DMS 273 (cell line): ENCODE measurements around the gene TRHDE.

Experiments
- DNase-seq: peaks from one replicate; lab custom pipeline; 2025; ENCODE audit not compliant: unreplicated experiment; lab: John Stamatoyannopoulos, UW

The TRHDE gene

DNA sequence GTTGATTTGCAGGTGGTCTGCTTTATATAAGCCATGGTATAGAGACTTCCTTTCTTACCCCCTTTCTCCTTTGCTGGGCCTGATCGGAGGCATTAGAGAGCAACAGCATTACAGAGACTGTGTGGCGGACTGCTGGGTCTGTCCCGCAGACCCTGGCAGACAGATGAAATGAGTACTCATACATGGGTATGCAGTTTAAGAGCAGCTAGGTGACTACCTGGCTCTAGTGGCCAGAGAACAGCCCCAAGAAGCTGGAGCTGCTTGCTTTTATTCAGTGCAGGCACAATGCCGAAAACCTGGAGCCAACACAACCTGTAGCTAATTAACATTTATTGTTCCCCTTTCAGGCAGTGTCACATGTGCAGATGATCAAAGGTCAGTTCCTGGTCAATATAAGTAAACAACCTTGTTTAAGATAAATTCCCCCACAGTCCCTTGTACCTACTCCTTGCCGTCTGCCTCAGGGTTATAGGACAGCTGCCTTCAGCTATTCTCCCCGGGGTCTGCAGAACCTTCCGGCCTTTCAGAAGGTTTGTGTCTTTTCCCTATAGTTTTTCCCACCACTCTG lies 160.0 kb downstream of the TRHDE start:
- DNase-seq: no peak

DNA sequence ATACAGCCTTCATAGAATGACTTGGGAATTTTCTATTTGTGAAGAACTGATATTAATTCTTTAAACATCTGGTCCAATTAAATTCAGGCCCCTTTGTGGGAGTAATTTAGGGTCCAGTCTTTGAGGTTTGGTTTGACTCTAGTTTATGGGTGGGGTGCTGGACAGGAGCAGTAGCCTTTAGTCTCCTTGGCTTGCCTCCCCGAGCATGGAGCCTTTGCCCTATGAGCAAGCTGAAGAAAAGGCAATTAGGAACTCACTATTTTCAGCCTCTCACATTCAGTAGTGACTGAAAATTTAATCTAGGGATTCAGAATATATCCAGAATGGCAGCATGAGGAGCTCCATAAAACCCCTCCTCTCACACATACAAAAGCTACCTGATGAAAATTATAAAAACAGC lies 161.1 kb downstream of the TRHDE start:
- DNase-seq: no peak

DNA sequence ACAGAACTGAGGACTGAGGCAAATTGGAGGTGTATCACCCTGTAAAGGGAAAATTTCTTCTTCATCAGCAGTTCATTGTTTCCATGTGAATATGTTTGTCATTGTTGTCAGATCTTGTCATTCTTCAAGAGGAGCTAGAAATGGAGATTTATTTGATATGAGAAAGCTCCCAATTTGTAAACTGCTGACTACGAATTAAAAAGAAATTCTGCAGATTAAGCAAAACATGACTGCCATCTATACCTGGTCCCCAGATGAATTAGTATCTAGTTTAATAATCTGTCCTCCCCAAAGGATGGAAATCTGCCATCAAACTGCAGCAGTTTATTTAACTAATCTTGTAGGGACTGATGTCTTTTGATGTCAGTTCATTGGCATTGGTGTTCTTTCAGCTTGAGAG lies 162.8 kb downstream of the TRHDE start:
- no peak for DNase-seq

DNA sequence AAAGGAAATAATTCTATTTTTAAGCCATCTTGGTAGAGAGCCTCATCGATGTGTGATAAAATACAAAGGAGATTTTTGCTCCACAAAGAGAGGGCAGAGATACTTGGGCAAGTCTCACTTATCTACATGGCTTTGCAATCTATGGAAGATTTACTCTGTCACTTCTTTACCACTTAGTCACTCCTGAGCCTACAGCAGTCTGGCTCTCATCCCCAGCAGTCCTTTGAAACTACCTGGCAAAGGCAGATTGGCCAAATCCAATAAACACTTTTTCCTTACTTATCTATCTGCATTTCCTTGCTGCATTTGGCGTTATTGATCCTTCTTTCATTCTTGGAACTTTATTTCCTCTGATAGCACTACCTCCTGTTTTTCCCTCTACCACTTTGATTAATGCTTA lies 170.0 kb downstream of the TRHDE start:
- DNase-seq: no peak

DNA sequence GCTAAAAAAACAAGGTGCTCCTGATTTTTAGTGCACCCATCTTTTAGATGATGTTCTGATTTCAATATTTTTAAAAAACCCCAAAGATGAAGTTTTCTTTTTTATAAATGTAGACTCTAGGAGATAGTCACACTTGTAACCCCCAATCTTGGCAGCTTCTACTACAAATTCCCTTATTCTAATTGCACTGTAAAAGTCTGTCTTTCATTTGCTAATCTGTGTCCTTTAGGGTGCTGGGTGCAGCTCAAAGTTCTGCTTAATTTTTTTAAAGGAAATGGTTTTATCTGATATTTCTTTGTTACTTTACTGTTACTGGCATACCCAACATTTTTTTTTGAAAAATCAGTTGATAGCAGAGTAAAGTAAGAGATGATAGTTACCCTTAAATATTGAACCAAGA lies 172.0 kb downstream of the TRHDE start:
- DNase-seq: no peak

DNA sequence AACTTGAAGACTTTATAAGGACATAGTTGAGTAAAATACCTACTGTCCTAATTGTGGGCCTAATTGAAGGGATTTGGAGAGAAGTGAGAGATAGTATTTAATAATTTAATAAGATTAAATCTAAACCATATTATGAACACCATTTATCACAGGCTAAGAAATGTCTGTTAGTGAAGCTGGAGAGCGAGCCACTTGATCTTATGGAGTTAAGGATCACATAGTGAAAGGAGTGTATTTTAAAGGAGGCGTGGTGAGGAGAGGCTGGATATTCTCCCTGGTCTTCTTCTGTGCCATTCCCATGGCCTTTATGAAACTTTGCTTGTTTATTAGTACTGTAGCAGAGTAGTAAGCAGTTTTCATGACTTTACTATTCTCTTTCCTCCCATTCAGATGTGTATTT lies 172.4 kb downstream of the TRHDE start:
- DNase-seq: no peak

DNA sequence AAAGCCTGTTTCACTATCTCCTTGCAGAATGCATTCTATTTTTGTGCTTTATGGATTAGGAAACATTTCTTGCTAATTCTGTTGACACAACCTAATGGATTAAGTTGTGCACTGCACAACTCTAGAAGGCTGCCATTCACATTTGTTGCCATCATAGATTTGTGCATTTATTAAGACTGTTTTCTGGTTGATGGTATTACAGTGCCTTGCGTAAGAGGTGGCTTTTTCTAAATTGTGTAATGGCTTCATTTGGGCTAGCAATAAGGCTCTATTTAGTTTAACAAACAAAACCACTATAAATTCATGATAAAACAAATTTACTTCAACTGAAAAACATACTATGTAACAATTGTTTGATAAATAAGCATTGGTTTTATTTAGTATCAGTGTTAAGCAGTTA lies 175.9 kb downstream of the TRHDE start:
- no peak for DNase-seq

DNA sequence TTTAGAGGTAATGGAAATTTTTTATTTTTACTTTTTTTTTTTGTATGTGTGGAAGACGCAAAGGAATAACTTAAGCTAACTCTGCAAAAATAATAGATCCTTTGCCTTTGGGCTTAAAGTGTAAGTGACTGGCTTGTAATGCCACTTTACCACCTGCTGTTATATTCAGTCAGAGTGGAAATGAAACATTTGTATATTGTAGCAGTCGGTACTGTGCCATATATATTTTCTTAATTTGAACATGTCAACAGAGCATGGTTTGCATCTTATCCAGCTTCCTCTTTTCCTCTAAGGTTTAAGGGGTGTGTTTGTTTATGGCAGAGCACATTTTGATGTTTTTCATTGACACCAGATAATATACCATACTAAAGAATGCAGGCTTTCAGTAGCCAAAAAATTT lies 176.6 kb downstream of the TRHDE start:
- no peak for DNase-seq

DNA sequence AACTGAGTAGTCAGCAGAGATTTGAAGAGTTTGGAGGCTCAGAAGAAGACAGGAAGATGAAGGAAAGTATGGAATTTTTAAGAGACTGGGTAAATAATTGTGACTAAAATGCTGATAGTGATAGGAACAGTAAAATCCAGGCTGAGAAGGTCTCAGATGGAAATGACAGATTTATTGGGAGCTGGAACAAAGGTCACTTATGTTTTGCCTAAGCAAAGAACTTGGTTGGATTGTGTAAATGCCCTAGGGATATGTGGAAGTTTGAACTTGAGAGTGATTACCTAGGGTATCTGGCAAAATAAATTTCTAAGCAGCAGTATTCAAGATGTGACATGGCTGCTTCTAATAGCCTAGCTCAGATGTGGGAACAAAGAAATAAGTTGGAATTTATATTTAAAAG lies 180.9 kb downstream of the TRHDE start:
- no peak for DNase-seq

DNA sequence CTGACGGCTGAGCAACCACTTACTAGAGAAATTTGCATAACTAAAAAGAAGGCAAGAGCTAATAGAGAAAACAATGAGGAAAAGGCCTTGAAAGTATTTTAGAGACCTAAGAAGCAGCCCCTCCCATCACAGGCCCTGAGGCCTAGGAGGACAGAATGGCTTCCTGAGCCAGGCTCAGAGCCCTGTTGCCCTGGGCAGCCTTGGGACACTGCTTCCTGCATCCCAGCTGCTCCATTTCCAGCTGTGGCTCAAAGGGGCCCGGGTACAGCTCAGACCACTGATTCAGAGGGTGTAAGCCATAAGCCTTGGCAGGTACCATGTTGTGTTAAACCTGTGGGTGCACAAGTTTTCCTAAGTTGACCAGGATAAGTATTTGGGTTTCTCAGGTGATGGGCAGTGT lies 181.4 kb downstream of the TRHDE start:
- no peak for DNase-seq

DNA sequence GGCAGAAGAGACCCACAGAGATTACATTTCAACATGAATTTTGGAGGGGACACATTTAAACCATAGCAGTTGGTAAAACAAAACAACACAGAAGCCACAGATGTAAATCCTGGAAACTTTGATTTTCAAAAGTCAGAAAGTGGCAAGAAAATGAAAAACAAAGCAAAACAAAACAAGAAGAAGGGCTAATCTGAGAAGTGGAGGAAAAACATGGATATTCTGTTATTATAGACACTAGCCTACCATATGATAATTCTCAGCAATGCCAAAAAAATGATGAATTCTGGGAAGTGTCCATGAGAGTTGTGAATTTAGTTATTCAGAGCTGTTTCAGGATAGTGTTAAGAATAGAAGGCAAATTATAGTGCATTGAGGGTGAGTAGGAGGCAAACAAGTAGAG lies 192.3 kb downstream of the TRHDE start:
- DNase-seq: no peak

DNA sequence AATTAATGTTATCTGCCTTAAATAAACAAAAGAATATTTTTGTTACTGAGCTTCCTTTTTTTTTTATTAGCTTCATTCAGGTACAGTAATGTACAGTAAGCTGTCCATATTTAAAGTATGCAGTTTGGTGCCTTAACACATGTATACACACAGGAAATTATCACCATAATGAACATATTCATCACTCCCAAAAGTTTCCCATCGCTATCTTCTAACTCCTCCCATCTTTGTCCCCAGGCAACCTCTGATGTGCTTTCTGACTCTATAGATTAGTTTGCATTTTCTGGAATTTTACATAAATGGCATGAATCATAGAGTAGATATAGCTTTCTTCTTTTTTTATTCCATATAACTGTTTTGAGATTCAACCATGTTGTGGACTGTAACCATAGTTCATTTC lies 193.0 kb downstream of the TRHDE start:
- DNase-seq: no peak

DNA sequence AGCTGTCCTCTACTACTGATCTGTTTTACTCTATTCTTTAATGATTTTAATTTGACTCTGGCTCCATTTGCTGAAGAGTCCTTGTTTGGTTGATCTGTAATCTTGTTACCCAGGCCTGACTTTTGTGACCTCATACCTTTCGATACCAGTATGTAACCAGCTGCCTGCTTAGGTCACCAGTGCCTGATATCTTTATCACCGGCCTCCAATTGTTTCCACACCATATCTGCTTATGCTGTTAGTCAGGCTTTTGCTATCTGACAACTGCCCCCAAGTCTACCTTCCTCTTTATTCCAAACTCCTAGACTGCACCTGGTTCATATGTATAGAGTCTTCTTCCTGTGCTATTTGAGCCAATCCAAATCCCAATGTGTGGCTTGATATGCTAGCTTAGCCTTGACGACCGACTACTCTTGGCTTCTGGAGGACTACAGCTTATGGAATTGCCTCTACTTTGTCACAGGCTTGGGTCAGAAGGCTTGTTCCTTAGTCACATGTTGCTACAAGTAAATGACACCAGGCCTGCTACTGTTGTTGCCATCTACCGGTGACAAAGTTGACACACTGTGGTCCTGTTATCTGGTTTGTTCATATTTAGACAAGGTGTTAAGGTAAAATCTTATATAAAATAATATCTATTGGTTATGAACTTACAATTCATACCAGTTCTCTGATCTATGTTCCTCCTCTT lies 193.9 kb downstream of the TRHDE start:
- DNase-seq: no peak

DNA sequence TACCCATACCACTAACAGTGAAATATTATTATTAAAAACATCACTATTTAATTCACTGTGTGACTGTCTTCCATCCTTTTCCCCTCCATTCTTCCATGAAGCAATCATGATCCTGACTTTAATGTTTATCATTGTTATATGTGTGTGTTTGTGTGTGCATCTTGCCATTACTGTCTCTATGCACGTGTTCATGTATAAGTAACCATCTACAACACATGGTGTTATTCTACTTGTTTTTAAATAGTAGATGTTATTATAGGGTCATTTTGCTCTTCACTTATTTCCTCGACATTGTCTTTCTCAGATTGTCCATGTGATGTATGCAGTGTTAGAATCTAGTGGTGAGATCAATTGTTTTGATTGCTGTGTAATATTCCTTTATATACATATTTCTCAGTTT lies 195.8 kb downstream of the TRHDE start:
- no peak for DNase-seq

DNA sequence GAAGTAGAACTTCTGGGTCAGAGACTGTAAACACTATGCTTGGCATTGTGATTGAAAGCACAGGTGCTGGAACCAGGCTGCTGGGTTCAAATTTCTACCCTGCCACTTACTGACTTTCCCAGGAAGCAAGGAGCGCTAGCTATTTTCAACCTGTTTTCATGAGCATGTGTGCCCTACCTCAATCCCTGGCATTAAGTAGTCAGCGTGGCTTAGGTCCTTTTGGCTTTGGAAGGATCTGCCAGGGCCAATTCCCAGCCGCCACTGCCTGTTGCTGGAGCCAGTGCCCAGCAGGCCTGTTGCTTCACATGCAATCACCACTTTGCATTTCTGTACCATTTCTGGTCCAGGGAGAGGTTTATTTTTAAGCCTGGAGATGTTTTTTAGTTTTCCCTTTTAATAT lies 196.3 kb downstream of the TRHDE start:
- no peak for DNase-seq

DNA sequence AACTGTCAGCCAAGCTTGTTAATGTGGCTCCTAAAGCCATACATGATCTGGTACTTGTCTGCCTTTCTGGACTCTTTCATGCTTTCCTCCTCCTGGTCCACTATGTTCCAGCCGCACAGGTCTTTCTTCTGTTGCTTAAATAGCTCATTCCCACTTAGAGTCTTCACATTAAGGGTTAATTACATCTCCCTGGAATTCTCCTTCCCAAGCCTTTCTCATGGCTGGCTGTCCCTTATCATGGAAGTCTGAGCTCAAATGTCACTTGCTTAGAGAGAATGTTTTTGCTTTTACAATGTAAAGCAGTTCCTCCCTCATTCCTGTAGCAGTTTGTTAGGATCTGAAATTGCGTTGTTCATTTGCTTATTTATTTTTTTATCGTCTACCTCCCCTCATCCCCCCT lies 199.6 kb downstream of the TRHDE start:
- no peak for DNase-seq

DNA sequence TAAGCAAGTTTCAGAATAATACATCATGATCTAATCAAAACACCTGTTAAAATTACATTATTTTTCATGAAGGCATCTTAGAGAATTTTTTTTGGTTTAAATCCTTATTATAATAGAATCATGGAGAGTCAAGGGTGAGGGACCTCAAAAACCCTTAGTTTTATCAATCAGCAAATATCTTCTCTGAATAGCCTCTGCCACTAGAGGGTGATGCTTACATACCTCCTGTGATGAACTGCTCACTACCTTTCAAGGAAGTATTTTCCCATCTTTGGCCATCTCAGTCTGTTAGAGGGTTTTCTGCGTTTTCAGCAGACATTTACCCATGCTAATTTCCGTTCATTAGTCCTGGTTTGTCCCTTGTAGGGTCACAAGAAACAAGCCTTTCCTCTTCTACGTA lies 200.2 kb downstream of the TRHDE start:
- DNase-seq: no peak

DNA sequence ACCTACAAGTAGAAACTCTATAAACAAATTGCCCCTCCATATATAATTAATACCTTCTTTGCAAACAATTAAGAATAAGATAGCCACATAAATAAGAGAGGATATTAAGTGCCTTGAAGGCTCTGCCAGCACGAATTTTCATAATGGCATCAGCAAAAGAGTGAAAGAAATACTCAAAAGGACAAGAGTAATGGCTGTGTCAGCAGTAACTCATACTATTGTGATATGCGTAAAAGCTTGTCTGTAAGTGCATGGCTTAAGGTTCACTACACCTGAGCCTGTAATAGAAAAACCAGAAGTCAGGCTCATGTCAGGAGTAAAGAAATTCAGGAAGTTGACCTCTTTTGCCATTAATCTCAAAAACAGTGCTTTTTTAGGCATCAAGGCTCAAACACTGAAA lies 204.1 kb downstream of the TRHDE start:
- DNase-seq: no peak

DNA sequence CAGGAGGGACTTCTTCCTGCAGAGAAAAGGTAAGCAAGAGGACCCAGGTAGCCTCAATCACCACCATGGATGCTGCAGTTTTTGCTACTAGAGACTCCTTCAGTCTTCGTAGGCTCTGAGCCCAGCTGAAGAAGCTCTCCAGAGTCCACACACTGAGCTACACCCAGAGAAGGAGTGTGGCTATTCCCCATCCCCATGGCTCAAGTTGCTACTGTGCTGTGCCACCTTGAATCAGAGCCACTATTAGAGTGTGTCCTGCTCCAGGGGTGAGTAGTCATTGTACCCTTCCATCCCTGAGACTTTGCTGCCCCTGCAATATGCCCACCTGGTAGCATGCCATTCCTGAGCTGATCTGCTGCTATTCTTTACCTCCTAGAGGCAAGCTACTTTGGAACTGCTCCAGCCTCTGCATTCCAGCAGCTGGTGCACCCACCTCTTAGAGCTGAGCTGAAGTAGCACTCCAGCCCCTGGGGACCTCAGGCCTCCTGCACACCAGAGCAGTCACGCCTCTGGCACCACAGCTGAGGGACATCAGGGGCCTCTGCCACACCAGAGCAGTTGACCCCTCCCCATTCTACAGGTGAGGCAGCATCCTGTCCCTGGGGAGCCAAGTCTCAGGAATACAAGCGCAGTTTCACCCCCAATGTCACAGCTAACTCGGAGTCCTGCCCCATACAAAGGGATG lies 213.0 kb downstream of the TRHDE start:
- no peak for DNase-seq

DNA sequence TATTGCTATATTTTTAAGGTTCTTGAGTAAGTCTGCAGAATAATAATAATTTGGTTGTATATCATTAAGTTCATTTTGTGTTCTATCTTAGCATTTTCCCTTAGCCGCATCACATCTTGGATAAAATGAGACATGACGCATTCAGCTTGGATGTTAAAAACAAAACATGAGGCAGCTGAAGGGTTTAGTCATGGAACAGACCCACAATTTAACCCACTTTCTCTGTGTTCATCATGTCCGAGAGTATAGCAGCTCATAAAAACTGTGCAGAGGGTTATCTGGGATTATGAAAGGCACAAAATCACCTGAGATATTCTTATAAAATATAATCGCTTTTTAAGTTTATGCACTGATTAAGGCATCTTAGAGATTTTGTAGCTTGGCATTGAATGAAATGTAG lies 219.3 kb downstream of the TRHDE start:
- DNase-seq: no peak

DNA sequence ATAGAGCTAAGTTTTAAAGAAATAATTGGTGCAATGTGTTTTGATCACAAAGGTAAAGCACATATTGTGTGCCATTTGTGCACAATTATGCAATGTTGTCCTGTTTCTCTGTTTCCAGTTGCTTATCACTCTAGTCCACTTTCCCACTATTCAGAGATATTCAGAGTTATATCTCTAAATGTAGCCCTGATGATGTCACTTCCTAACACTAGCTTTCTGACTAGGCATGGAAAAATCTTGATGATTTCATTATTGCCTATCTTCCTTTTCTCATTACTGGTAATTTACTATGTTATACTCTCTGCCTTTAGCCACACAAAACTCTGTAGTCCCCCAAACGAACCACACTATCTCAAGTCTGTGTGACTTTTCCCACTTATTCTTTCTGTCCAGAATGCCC lies 221.2 kb downstream of the TRHDE start:
- DNase-seq: no peak

DNA sequence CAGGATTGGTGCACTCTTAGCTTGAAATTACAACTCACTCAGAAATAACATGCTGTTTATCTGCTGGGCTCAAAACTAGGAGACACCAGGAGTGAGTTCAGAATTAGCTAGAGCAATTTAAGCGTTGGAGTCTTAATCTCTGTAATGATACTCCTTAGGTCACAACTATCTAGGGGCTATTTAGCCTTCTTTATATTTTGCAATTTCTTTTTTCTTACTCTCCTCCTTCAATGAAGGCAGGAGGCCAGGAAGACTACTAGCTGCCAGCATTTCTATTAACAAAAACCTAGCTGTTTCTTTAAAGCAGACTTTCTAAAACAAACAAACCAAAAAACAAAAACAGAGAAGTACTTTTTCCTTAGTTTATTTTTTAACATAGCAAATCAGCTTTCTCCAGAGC lies 226.2 kb downstream of the TRHDE start:
- no peak for DNase-seq

DNA sequence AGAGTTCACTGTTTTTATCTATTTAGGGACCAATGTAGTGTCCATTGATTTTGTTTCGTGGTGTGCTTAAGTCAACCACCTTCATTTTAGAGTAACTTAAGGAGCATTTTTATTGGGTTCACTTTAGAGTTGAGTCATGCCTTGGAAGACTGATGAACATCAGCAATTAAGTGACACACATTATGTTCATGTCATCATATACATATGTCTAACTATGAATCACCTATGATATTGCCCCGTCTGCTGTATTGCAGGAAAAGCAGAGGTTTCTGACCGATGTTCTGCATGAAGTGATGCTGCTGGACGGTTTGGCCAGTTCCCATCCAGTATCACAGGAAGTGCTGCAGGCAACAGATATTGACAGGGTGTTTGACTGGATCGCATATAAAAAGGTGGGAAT lies 227.1 kb downstream of the TRHDE start:
- DNase-seq: no peak
